Colonic mucosa (tissue), 4 donors: ENCODE measurements around the gene ZC3HAV1. TPM values are rescaled to one million over a fixed set of nuclear protein-coding genes. Genes with fewer than 3 reads are reported as not detected.
A peak's percentile ranks its signal among the peaks of the same experiment; 100 is the strongest.

ENCODE experiments used
- DNase-seq: peaks from one replicate; pipeline ENCODE4 v3.0.0-alpha.2; 2020
- H3K27ac ChIP-seq: fragments of 200-600 bp; one replicate; pipeline ENCODE4 v1.8.0; 2021
- H3K27me3 ChIP-seq: fragments of 200-600 bp; one replicate; pipeline ENCODE4 v1.8.0; 2021
- H3K36me3 ChIP-seq: fragments of 200-600 bp; one replicate; pipeline ENCODE4 v1.8.0; 2021
- H3K4me1 ChIP-seq: fragments of 200-600 bp; one replicate; pipeline ENCODE4 v1.8.0; 2021; ENCODE audit warnings: mild to moderate bottlenecking
- H3K4me3 ChIP-seq: fragments of 200-600 bp; one replicate; pipeline ENCODE4 v1.8.0; 2021
- H3K9ac ChIP-seq, 2 donors: one replicate each; pipeline ENCODE4 v1.7.0; 2013; ENCODE audit warnings: control low read depth in 2 of 2, low read depth in 2 of 2, low read length in 2 of 2
- H3K9me3 ChIP-seq: fragments of 200-600 bp; one replicate; pipeline ENCODE4 v1.8.0; 2021
- CTCF ChIP-seq: fragments of 200-600 bp; IDR thresholded peaks from one replicate; pipeline ENCODE4 v1.8.0; 2022; ENCODE audit warnings: antibody characterized with exemption, mild to moderate bottlenecking
- intact Hi-C: fragments of 100-400 bp; cut with DNase I; formaldehyde crosslinking; loops from one replicate; pipeline ENCODE4 v1.14.1; 2022
- total RNA-seq, 2 donors: library from RNA; stranded (reverse); fragmentation: NEBNext Ultra II Directional in 1 of 2; extraction: Animal tissue kit (Norgen Biotek cat#: 25700) in 1 of 2; gene quantifications; one replicate each; pipeline ENCODE4 v1.2.1, GENCODE V29; 2021
- donor health status: healthy.
- donor health status: DM: no; HTN: no; CAD: no.
- donor health status: DM: no; HTN: no; CAD: no.

The ZC3HAV1 gene
- total RNA-seq, 2 donors from 2014 or later = 29.0 to 33.8 TPM

GRCh38 chr7:139041378-139042085 lies 68.0 kb downstream of the ZC3HAV1 start:
- TF ChIP-seq CTCF = no peak
- no peak overlapping the region for H3K27ac ChIP-seq

GRCh38 chr7:139038691-139039090 lies 70.8 kb downstream of the ZC3HAV1 start:
- intact Hi-C loops = no loop called here
- H3K9ac ChIP-seq = no peak overlapping the region
- H3K9me3 ChIP-seq = no peaks in the 10 kb centered on the region
- no peak for TF ChIP-seq CTCF
- no peaks in the 10 kb centered on the region for H3K4me1 ChIP-seq
- no peak overlapping the region for H3K4me3 ChIP-seq
- no peak for DNase-seq
- no peak overlapping the region for H3K27ac ChIP-seq
- no peaks in the 10 kb centered on the region for H3K36me3 ChIP-seq
- H3K27me3 ChIP-seq = no peaks in the 10 kb centered on the region

More at GRCh38 chr7:139041378-139042085, 68.0 kb downstream of the ZC3HAV1 start:
- no peak for DNase-seq
- Histone ChIP-seq H3K4me1 (no peaks in the 10 kb centered on the region), H3K9ac (no peak overlapping the region), H3K9me3 (no peaks in the 10 kb centered on the region), H3K27me3 (no peaks in the 10 kb centered on the region), H3K4me3 (no peak overlapping the region), H3K36me3 (no peaks in the 10 kb centered on the region)
- intact Hi-C loops = no loop called here

GRCh38 chr7:139036901-139037300 lies 72.6 kb downstream of the ZC3HAV1 start:
- H3K27me3 ChIP-seq = no peaks in the 10 kb centered on the region
- TF ChIP-seq CTCF = no peak
- no peak overlapping the region for H3K9ac ChIP-seq
- intact Hi-C loops = no loop called here
- no peak overlapping the region for H3K4me3 ChIP-seq
- no peak overlapping the region for H3K27ac ChIP-seq
- no peak for DNase-seq
- H3K4me1 ChIP-seq = no peaks in the 10 kb centered on the region
- no peaks in the 10 kb centered on the region for H3K36me3 ChIP-seq
- no peaks in the 10 kb centered on the region for H3K9me3 ChIP-seq

GRCh38 chr7:139035586-139036353 lies 73.8 kb downstream of the ZC3HAV1 start, which contains the start of gene ZC3HAV1L:
ZC3HAV1L (minus strand) TSS chr7:139036042; CDS start chr7:139036017, 25 bp downstream.
- peak within 1 kb of the TSS; percentile 46 for H3K27ac ChIP-seq
- DNase-seq = peak; percentile 68
- H3K27me3 ChIP-seq = no peaks in the 10 kb centered on the region
- no peaks in the 10 kb centered on the region for H3K9me3 ChIP-seq
- intact Hi-C loops = no loop called here
- TF ChIP-seq CTCF = no peak
- H3K4me3 ChIP-seq = peak within 1 kb of the TSS; percentile 58
- no peaks in the 10 kb centered on the region for H3K36me3 ChIP-seq
- H3K9ac ChIP-seq = peak within 1 kb of the TSS; percentile 61 to 71
- no peaks in the 10 kb centered on the region for H3K4me1 ChIP-seq

- Histone ChIP-seq H3K9me3 (no peaks in the 10 kb centered on the region), H3K27ac (peak overlapping the region; percentile 46), H3K36me3 (no peaks in the 10 kb centered on the region), H3K27me3 (no peaks in the 10 kb centered on the region), H3K4me3 (peak overlapping the region; percentile 58), H3K4me1 (no peaks in the 10 kb centered on the region), H3K9ac (peak overlapping the region; percentile 61 to 71)
- DNase-seq = peak; percentile 49
- no peak for TF ChIP-seq CTCF
- intact Hi-C loops = no loop called here
Observed at GRCh38 chr7:139034855-139035585, 74.5 kb downstream of the ZC3HAV1 start.
